ENCODE results near the gene WNT16.
A peak's percentile ranks its signal among the peaks of the same experiment; 100 is the strongest.
"Not testable (repeated sequence)": the region's sequence is repeated elsewhere in the genome, so short reads cannot be mapped to it uniquely, and the experiment has no call there.

Gene WNT16

GRCh38 chr7:121313793-121314676 is 14.8 kb upstream of the WNT16 start:
- 0 out of 2 replicates have a peak, but pooled peaks have one; percentile 67 for TF ChIP-seq CTBP1 (IDR thresholded peaks at IDR 0.05; ENCODE audit: borderline replicate concordance)
- peak; percentile 73 for TF ChIP-seq ARNT (IDR thresholded peaks at IDR 0.05)
- TF ChIP-seq NFRKB (IDR thresholded peaks at IDR 0.05), result no peak
- peak; percentile 52; the same call in 1 of the 2 replicates for TF ChIP-seq L3MBTL2 (conservative IDR thresholded peaks at IDR 0.05)
- TF ChIP-seq BHLHE40 (IDR thresholded peaks at IDR 0.05; ENCODE audit: borderline replicate concordance), result no peak
- TF ChIP-seq LEF1 (IDR thresholded peaks at IDR 0.05; ENCODE audit: borderline replicate concordance), result 0 out of 2 replicates have a peak, but pooled peaks have one; percentile 60
- TF ChIP-seq ELF4 (IDR thresholded peaks at IDR 0.05), result no peak
- peak; percentile 96 for TF ChIP-seq PKNOX1 (IDR thresholded peaks at IDR 0.05)
- no peak for TF ChIP-seq SP1 (IDR thresholded peaks at IDR 0.05)
- no peak for TF ChIP-seq SUZ12 (IDR thresholded peaks at IDR 0.05)
- TF ChIP-seq ZNF384 (IDR thresholded peaks at IDR 0.05), result no peak
- no peak for TF ChIP-seq FOXA1 (IDR thresholded peaks at IDR 0.05)
- TF ChIP-seq FOXK2 (IDR thresholded peaks at IDR 0.05), result no peak
- no peak for TF ChIP-seq FOXM1 (IDR thresholded peaks at IDR 0.05; ENCODE audit: borderline replicate concordance)
- no peak for TF ChIP-seq HDGF (IDR thresholded peaks at IDR 0.05; ENCODE audit: borderline replicate concordance)
- TF ChIP-seq TARDBP (IDR thresholded peaks at IDR 0.05), result no peak
- POLR2A ChIA-PET, result no interaction called here
- CTCF ChIA-PET, result interaction anchor here (0.7 to 0.9 kb wide), 2 partner anchors 14 to 16 kb away, joined by 3 to 4 read pairs; no protein-coding TSS in a partner anchor
- DNase-seq (ENCODE audit: extremely low spot score), result peak; percentile 51

GRCh38 chr7:121315170-121315569 is 13.6 kb upstream of the WNT16 start:
- CTCF ChIA-PET; DNase-seq (ENCODE audit: extremely low spot score); POLR2A ChIA-PET: not testable (repeated sequence)

GRCh38 chr7:121322460-121322859 is 6.3 kb upstream of the WNT16 start:
- ChIA-PET CTCF (no interaction called here), POLR2A (no interaction called here)
- no peak for DNase-seq (ENCODE audit: extremely low spot score)
- TF ChIP-seq ARNT (IDR thresholded peaks at IDR 0.05) (no peak), SUZ12 (IDR thresholded peaks at IDR 0.05) (no peak), FOXK2 (IDR thresholded peaks at IDR 0.05) (no peak), FOXM1 (IDR thresholded peaks at IDR 0.05; ENCODE audit: borderline replicate concordance) (no peak)

GRCh38 chr7:121323515-121324302 is 5.1 kb upstream of the WNT16 start:
- CTCF ChIA-PET, result no interaction called here
- POLR2A ChIA-PET, result no interaction called here
- no peak for TF ChIP-seq TARDBP (IDR thresholded peaks at IDR 0.05)
- no peak for TF ChIP-seq HDGF (IDR thresholded peaks at IDR 0.05; ENCODE audit: borderline replicate concordance)
- no peak for TF ChIP-seq PKNOX1 (IDR thresholded peaks at IDR 0.05)
- no peak for TF ChIP-seq L3MBTL2 (conservative IDR thresholded peaks at IDR 0.05)
- no peak for TF ChIP-seq LEF1 (IDR thresholded peaks at IDR 0.05; ENCODE audit: borderline replicate concordance)
- no peak for TF ChIP-seq ELF4 (IDR thresholded peaks at IDR 0.05)
- TF ChIP-seq FOXA1 (IDR thresholded peaks at IDR 0.05), result no peak
- TF ChIP-seq ZNF384 (IDR thresholded peaks at IDR 0.05), result no peak
- TF ChIP-seq FOXM1 (IDR thresholded peaks at IDR 0.05; ENCODE audit: borderline replicate concordance), result no peak
- no peak for TF ChIP-seq SUZ12 (IDR thresholded peaks at IDR 0.05)
- TF ChIP-seq SP1 (IDR thresholded peaks at IDR 0.05), result no peak
- TF ChIP-seq ARNT (IDR thresholded peaks at IDR 0.05), result no peak
- no peak for TF ChIP-seq FOXK2 (IDR thresholded peaks at IDR 0.05)
- TF ChIP-seq NFRKB (IDR thresholded peaks at IDR 0.05), result no peak
- TF ChIP-seq BHLHE40 (IDR thresholded peaks at IDR 0.05; ENCODE audit: borderline replicate concordance), result no peak
- no peak for TF ChIP-seq CTBP1 (IDR thresholded peaks at IDR 0.05; ENCODE audit: borderline replicate concordance)
- DNase-seq (ENCODE audit: extremely low spot score), result no peak

- ChIA-PET POLR2A (no interaction called here), CTCF (interaction anchor here (0.5 kb wide), 1 partner anchor 217 kb away, joined by 3 read pairs; no protein-coding TSS in a partner anchor)
- DNase-seq (ENCODE audit: extremely low spot score), result no peak
- TF ChIP-seq CTBP1 (IDR thresholded peaks at IDR 0.05; ENCODE audit: borderline replicate concordance) (no peak), ELF4 (IDR thresholded peaks at IDR 0.05) (no peak), HDGF (IDR thresholded peaks at IDR 0.05; ENCODE audit: borderline replicate concordance) (no peak), FOXM1 (IDR thresholded peaks at IDR 0.05; ENCODE audit: borderline replicate concordance) (no peak), PKNOX1 (IDR thresholded peaks at IDR 0.05) (no peak), TARDBP (IDR thresholded peaks at IDR 0.05) (no peak), SP1 (IDR thresholded peaks at IDR 0.05) (no peak), FOXA1 (IDR thresholded peaks at IDR 0.05) (no peak), ZNF384 (IDR thresholded peaks at IDR 0.05) (no peak), ARNT (IDR thresholded peaks at IDR 0.05) (no peak), BHLHE40 (IDR thresholded peaks at IDR 0.05; ENCODE audit: borderline replicate concordance) (no peak), L3MBTL2 (conservative IDR thresholded peaks at IDR 0.05) (no peak), FOXK2 (IDR thresholded peaks at IDR 0.05) (no peak), SUZ12 (IDR thresholded peaks at IDR 0.05) (no peak)
These were observed 1.1 kb upstream of the WNT16 start for GRCh38 chr7:121327671-121328070.

Measured in HEK293T (cell line).